Measurements from ENCODE around the gene IFI44L.

GRCh38 chr1:78688697-78689096, 68.4 kb downstream of the IFI44L start:
- no peak for TF ChIP-seq EZH2 (IDR thresholded peaks at IDR 0.05; ENCODE audit: insufficient read depth, poor library complexity, severe bottlenecking)
- no peak for TF ChIP-seq EZH2phosphoT487 (IDR thresholded peaks at IDR 0.05; ENCODE audit: insufficient read depth, low read depth)
